ENCODE measurements around the gene PHTF2. TPM values are rescaled to one million over a fixed set of nuclear protein-coding genes. Genes with fewer than 3 reads are reported as not detected.

The PHTF2 gene
- total and polyA plus RNA-seq, 10 of the 15 experiments (the other 5 are each of a cell fraction or from before 2014, with no cell fraction given), result 12.9 to 41.8 (median 27.0) TPM

DNA sequence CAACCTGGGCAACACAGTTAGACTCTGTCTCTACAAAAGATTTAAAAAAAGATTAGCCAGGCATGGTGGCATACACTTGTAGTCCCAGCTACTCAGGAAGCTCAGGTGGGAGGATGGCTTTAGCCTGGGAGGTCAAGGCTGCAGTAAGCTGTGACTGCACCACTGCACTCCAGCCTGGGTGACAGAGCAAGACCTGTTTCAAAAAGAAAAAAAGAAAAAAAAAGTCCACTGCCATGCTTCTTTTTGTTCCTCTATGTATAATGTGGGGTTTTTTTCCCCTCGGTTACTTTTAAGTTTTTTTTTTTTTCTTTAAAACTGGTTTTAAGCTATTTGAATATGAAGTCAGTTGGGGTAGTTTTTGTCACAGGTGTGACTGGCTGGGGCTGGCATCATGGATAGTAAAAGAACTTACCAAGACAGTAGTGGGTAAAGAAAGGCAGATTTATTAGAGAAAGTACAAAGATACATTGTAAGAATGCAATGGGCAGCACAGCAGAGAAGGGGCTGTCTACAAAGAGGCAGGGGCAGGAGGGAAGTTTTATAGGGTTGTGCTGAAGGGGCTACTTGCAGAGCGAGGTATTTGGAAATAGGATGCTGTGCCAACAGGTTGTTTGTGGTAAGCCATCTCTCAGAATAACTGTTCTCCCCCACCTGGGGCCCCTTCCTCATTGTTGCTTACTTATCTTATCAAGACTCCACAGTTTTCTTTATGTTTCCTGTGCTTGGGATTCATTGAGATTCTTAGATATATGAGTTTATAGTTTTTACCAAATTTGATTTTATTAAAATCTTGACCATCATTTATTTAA is 177.3 kb downstream of the PHTF2 start (continued):
- TF ChIP-seq CHD4 (IDR thresholded peaks at IDR 0.05) (no peak), NFIC (IDR thresholded peaks at IDR 0.05; ENCODE audit: low read depth, low read length) (no peak), SMARCA5 (IDR thresholded peaks at IDR 0.05) (no peak)

DNA sequence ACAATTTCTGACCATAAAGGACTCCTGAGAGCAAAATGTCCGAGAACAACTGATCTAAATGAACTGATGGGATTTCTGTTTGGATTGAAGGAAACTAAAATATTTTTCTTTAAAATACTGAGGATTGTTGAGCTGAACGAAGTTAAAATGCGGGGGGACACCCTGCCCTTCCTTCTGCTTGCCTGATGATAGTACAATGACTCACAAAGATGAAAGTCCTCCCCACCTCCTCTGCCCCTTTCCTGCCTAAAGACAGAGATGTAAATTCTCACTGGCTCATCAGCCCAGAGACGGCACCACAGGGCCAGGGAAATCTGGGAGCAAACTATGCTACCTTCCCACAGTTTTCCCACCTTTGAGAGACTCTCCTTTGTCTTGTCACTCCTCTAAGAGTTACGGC is 180.6 kb downstream of the PHTF2 start:
- ChIA-PET CTCF (interaction anchor here (0.6 kb wide), 1 partner anchor 643 kb away, joined by 3 read pairs; no protein-coding TSS in a partner anchor), SMC1A (ENCODE audit: uncharacterized antibody, unreplicated experiment) (interaction anchor here (1.5 kb wide), 1 partner anchor 9 kb away, joined by 3 read pairs; no protein-coding TSS in a partner anchor), POLR2A (no interaction called here), RAD21 (ENCODE audit: unreplicated experiment) (no interaction called here)
- Histone ChIP-seq H3K4me2 (ENCODE audit: control insufficient read depth, insufficient read depth) (no peak overlapping the region), H3K36me3 (ENCODE audit: control insufficient read depth in 2 of 2, insufficient read depth in 2 of 2, low read length in 1 of 2) (no peaks in the 10 kb centered on the region), H3K9me3 (replicated peaks; ENCODE audit: control insufficient read depth, insufficient read depth, low read length) (no peaks in the 10 kb centered on the region), H3K79me2 (ENCODE audit: control insufficient read depth, insufficient read depth, low read length) (no peaks in the 10 kb centered on the region), H3K4me1 (ENCODE audit: control insufficient read depth, insufficient read depth, low read length) (no peaks in the 10 kb centered on the region), H3K4me3 (no peak overlapping the region), H3K27me3 (replicated peaks in 1 of 2; ENCODE audit: control insufficient read depth in 2 of 2, insufficient read depth in 2 of 2, low read length in 1 of 2) (no peaks in the 10 kb centered on the region), H3K27ac (ENCODE audit: control insufficient read depth, insufficient read depth) (no peak overlapping the region), H3K9ac (ENCODE audit: control insufficient read depth, insufficient read depth, low read length) (no peak overlapping the region), H2AFZ (ENCODE audit: control insufficient read depth, low read depth, low read length) (no peak overlapping the region), H4K20me1 (ENCODE audit: control insufficient read depth, insufficient read depth) (no peaks in the 10 kb centered on the region)
- in situ Hi-C loops (cut with MboI), result no loop called here
- 57% methylated on average over 5 of the region's 5 CpGs for WGBS (ENCODE audit: insufficient coverage, insufficient replicate concordance, low lambda C conversion rate, missing lambda C conversion rate)
- no peak for FAIRE-seq
- TF ChIP-seq POLR2AphosphoS2 (IDR thresholded peaks at IDR 0.05; ENCODE audit: low read depth, low read length) (no peak), ZNF384 (IDR thresholded peaks at IDR 0.05; ENCODE audit: borderline replicate concordance, low read depth, low read length) (no peak), NR2F1 (conservative IDR thresholded peaks at IDR 0.05) (no peak), SMARCA5 (IDR thresholded peaks at IDR 0.05) (no peak), STAT3 (IDR thresholded peaks at IDR 0.05; ENCODE audit: low read depth, low read length) (no peak)
- TF ChIP-seq, protein P1, sequence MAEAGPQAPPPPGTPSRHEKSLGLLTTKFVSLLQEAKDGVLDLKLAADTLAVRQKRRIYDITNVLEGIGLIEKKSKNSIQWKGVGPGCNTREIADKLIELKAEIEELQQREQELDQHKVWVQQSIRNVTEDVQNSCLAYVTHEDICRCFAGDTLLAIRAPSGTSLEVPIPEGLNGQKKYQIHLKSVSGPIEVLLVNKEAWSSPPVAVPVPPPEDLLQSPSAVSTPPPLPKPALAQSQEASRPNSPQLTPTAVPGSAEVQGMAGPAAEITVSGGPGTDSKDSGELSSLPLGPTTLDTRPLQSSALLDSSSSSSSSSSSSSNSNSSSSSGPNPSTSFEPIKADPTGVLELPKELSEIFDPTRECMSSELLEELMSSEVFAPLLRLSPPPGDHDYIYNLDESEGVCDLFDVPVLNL (IDR thresholded peaks at IDR 0.05; ENCODE audit: low read depth, low read length), result no peak
- intact Hi-C loops (cut with micrococcal nuclease; ENCODE audit: unreplicated experiment), result no loop called here
- no TSS peak for BruUV-seq (replicated peaks)
- ATAC-seq, result no peak
- DNase-seq (ENCODE audit: low read depth, low spot score), result no peak
